Measurements from ENCODE around the gene TESPA1.
A peak's percentile ranks its signal among the peaks of the same experiment; 100 is the strongest.
"Not testable (repeated sequence)": the region's sequence is repeated elsewhere in the genome, so short reads cannot be mapped to it uniquely, and the experiment has no call there.

TESPA1 gene

DNA sequence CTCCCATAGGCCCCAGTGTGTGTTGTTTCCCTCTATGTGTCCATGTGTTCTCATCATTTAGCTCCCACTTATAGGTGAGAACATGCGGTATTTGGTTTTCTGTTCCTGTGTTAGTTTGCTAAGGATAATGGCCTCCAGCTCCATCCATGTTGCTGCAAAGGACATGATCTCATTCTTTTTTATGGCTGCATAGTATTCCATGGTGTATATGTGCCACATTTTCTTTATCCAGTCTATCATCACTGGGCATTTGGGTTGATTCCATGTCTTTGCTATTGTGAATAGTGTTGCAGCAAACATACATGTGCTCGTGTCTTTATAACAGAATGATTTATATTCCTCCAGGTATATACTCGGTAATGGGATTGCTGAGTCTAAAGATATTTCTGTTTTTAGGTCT, 2.2 kb upstream of the TESPA1 start:
- not testable (repeated sequence) for DNase-seq (ENCODE audit: low spot score)

DNA sequence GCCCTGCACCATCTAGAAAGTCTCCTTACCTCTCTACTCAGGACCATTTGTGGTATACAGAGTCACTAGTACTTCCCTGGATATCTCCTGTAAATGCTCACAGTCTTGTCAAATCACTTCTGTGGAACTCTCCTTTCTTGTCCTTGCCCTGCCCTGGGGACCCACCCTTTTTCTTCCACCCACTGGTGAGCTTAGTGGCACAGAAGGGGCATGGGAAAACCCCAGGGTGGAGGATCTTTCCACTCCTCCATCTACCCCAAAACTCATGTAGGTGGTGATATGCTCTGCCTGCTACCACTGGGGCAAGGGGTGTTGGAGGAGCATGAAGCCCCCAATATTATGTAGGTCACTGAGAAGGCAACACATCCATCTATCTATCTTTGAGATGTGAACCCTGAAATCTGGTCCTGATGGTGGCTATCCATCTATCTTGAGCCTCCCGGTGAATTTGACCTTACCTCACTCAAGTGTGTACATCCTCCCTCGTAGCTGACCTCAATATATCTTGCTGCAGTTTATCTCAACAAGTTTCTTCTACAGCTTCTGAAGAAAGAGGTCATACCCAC, 943 bp downstream of the TESPA1 start:
- DNase-seq (ENCODE audit: low spot score), result no peak

DNA sequence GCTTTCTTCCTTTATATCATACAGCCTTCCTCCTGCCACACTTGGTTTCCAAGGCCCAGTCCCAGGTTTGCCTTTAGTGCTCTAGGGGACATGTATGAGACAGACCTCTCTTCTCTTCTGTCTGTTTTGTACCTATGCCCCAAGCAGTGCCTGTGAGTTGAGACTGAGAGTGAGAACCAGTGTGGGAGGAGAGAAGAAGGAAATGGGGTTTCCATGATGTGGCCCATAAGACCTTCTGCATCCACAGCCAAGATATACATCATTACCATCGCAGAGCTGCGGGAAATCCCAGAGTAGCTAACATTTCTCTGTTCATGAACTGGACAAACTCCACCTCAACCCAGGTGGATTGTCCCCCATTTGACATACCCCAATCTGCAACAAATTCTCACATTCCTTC, 2.8 kb downstream of the TESPA1 start:
- DNase-seq (ENCODE audit: low spot score), result no peak

DNA sequence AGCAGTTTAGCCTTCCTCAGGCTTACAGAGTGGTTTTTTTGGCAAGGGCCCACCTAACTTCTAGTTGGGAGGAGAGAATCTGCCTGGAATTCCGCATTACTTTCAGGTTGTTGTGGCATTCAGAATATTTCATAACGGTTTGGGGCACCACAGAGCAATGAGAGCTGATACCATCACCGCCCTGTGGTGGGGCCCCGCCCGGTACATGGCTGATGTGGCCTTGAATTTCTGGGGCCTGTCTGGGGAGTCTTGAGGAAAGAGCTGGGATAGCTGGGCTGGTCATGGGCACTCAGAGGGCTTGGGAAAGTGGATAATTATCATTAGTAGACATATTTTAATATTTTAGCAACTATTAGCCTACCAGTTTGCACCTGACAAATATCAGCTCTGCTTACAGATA, 4.2 kb downstream of the TESPA1 start:
- DNase-seq (ENCODE audit: low spot score), result no peak

DNA sequence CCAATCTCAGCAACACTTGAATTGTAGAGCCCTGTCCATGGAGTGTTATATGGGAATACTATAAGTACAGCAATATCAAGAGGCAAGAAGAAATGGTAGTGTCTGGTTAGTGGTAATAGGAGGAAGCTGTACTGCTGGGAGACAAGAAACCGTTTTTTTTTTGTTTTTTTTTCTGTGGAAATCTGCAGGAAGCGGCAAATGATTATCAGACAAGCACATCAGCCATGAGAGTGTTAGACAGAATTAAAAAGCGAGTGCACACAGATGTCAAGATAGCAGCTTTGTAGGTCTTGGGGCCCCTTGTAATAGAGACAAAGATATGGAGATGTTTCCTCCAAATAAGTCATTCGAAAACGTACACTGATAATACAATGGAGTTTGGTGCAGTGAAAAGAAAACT, 6.7 kb downstream of the TESPA1 start:
- DNase-seq (ENCODE audit: low spot score), result no peak

DNA sequence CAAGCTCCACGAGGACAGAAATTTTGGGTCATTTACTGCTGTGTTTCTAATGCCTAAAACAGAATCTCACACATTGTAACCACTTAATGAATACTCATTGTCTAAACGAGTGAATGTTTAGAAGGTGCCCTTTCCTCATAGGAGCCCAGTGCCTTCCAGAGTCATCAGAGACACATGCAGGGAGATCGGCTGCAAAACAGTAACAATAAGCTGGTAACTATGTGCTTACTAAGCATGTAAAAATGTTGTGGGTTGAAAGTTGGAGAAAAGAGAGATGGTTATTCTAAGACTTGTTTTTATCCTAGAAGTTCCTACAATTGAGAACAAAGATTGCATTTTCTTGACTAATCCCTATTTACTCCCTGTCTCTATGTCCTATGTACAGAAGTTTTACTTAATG, 7.4 kb downstream of the TESPA1 start:
- no peak for DNase-seq (ENCODE audit: low spot score)

DNA sequence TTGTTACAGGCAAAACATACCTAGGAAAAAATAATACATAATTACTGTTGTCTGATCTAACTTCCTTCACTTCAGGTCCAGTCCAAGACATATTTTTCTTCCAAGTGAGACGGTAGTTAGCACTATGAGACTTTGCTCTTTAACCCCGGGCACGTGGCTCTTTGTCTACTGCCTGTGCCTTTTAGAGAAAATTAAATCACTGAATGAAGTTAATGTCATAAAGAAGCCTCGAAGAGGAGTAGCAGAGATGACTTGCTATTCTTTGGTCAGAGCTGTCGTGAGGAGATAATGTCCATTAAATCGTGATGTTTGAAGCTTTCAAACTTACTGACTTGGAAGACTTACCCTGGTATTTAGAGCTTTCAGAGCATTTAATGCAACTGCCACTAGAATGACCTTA, 8.7 kb downstream of the TESPA1 start:
- DNase-seq (ENCODE audit: low spot score), result no peak

DNA sequence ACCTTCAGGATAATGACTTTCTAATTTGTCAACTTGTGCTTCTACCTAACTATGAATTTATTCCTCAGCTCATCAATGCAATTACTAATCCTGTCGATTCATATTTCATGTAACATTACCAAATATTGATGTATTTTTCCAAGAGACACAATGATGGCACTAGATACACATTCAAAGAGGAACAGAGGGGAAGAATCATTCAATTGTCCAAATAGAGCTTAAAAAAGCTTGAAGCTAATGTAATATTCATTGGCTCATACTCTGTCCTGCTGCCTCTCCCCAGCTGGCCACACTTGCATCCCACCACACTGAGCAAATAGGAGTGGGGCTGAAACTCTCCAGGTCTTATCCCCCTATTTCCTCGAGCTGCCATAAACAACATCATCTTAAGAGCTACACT, 9.3 kb downstream of the TESPA1 start:
- no peak for DNase-seq (ENCODE audit: low spot score)

DNA sequence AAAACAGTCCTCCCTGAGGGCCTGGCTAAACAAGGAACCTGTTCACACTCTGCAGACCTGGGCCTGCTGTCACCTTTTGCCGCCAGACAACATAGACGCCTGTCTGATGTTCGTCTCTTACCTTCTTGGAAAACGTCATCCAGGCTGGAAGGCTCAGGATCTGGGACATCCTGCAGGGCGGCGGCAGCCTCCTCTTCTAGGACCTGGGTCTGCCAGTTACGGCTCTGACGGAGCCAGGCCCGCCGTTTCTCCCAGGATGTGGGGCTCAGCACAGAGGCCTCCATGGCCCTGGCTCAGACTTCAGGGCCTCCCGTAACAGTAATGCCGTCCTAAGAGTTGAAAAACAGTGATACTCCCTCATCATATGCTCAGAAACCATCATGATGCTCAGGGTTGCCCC, 10.3 kb downstream of the TESPA1 start:
- no peak for DNase-seq (ENCODE audit: low spot score)

DNA sequence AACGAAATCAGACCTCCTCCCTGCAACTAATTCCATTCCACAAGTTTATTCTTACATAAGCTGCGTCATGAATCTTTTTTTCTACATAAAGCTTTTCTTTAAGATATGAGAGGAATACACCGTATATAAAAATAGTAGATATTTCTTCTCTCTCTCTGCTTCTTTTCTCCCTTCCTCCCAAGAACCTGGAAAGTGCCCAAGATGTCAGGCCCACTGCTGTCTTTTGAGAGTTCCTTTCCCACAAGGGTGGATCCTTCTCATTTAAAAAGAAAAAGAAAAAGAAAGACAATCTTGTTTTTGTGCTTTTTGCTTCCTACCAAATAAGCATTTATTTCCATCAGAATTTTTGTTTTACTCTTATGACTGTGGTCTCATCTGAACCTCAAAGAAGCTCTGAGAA, 11.0 kb downstream of the TESPA1 start:
- no peak for DNase-seq (ENCODE audit: low spot score)

DNA sequence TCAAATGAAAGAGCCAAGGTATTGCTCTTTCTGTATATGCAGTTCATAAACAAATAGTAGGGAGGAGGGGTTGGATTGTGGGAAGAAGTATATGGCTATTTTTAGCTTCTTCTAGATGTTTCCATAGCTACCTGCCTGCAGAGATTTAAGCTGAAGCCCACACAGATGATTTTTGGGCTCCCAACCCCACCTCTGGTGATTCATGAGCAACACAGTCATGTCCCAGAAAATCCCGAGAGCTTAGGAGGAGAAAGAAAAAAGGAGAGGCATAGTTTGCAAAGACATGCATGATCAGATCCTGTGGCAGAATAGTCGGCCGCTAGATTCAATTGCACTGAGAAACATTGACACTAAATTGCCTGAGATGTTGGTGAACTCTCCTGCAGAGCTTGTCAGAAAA, 13.8 kb downstream of the TESPA1 start:
- DNase-seq (ENCODE audit: low spot score), result no peak

DNA sequence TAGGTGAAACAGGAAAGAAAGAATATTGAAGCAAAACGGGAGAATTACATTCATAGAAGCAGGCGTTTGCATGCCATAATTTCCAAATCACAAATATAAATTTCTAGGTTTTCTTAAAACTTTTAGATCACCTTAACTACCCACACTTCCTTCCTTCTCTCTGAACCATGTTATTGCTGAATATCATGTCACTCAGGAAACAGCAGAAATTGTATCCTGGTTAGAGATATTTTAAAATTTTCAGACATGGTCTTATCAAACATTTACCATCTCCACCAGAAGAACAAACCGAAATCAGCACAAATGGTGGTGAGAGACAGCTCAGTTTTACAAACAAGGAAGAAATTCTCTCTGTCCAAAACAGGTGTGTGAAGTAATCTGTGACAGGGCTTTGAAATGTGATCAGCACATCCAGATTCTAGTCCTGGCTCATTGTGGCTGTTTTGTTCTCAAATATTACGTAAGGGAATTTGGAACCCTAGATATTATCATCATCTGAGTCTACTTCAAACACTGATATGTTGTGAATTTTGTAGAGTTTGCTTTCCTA, 16.3 kb downstream of the TESPA1 start:
- DNase-seq (ENCODE audit: low spot score), result no peak

DNA sequence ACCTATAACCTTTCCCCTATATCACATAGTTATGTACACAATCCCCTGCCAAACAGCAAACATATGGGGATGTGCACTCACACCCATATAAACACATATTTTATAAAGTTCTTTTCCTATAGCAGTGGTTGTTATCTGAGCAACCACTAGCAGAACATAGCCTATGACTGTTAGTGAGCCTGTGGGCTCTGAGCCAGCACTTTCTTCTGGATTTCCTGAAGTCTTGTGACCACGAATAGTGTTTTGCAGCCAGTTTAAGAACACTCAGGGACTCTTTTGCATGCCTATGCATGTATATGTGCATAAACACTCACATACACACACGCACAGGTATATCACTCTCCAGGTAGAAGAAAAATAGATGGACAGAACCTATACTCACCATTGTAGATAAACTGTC, 17.1 kb downstream of the TESPA1 start:
- DNase-seq (ENCODE audit: low spot score), result no peak

DNA sequence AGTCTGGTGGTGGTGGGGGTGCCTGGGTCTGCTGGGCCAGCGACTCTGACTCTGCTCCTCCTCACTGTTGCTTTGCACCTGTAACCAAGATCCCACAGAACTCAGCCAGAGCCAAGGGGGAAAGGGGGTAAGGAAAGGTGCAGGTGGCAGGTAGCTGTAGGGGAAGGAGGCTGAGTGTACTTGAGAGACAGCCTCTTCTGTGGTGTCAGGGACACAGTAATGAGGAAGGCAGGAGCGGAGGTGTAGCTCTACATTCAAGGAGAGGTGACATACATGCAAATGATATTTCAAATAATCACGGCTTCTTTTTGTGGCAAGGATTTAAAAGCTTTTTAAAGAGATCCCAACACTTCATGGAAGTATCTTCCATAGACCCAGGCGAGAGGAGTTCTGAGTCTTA, 23.4 kb downstream of the TESPA1 start:
- DNase-seq (ENCODE audit: low spot score), result no peak

DNA sequence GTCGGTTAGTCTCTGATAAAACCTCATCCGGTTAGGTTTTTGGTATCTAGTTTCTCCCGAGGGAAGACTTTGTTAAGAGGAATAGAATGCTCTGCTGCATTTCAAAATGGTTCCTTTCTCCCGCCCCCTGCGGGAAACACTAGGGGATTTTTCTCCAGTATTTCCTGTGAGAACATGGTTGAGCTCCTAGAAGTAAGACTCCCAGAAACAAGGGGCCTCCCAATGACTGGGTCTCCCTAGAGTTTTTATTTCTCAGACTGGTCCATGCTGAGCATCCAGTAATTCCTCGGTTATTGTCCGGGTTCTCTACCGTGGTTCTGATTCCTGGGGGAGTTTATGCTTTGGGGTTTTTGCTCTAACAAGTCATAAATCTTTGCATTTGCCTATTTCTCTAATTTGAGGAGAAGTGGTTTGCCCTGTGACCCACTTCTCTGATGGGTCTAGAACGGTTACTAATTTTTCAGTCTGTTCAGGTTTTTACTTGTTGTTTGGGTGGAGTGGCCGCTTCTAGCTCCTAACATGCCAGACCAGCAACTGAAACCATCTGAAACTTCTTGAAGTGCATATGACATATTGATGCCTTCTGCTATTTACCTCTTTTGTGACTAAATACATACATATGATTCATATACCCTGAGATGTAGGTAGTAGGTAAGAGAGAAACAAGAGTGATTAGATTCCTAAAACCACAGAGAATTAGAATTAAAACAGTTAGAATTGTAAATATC, 25.1 kb downstream of the TESPA1 start:
- DNase-seq (ENCODE audit: low spot score), result no peak

DNA sequence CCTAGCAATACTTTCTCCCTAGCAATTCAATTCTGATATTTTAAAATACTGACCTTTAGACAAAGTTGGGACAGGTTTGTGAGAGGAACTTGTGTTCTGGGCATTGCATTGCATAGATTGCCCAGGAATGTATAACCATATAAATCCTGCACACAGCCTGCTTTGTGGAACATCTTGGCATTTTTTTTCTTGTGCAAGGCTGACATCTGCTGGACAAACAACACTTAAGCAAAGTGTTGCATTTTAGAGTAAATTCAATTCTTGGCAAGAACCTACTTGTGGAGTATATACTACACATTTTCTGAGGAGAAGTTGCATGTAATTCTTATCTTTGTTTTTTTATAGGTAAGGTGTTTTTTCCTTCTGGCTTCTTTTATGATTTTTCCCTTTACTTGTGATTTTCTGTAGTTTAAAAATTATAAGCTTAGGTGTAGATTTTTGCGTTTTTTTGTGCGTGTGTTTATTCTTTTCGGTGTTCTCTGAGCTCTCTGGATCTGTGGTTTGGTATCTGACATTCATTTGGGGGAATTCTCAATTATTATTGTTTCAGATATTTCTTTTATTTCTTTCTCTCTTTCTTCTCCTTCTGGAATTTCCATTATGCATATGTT, 26.4 kb downstream of the TESPA1 start:
- DNase-seq (ENCODE audit: low spot score), result peak; percentile 52

DNA sequence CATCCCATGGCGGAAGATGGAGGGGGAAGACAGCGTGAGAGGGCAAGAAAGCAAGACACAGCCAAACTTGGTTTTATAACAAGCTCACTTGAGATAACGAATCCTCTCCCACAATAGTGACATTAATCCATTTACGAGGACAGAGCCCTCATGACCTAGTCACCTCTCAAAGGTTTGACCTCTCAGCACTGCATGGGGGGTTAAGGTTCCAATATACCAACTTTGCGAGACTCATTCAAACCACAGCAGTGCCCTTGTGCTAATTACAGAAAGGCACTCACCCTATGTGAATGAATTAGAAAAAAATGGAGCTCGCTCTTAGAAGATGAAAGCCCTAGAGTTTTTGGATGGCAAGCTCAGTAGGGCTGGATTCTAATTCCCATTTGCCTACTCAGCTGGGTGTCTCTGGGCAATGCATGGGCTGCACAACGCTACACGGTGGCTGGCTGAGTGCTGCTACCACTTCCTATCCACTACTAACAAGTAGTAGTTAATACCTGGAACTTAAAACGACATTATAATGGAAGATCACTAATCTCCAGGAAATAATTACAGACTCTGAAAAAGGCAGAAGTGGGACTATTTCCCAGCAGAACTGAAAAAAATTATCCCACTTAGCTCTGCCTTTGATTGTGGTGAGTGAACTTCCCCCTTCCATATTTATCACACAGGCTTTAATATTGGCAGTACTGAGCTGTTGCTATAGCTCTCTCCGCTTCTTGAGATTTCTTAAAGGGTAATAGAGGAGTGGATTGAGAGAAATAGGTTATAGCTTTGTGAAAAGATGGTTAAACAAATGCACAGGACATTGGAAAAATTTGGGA, 27.5 kb downstream of the TESPA1 start:
- no peak for DNase-seq (ENCODE audit: low spot score)

DNA sequence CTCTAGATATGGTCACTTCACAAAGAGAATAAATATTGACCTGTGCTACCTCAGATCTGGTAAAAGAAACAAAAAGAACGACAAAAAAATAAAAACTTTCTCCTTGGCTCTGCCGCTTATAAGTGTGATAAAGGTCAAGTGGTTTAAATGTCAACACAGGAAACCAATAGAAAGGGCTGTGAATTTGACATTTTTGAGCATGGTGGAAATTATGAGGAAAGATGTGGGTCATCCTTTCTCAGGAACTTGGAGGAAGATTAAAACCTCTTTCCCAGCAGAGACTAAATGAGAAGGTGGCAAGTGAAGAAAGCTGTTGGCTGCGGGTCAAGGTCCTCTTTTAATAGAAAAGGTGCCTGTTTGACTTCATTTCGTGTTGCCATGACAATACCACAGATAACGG, 28.2 kb downstream of the TESPA1 start:
- no peak for DNase-seq (ENCODE audit: low spot score)

DNA sequence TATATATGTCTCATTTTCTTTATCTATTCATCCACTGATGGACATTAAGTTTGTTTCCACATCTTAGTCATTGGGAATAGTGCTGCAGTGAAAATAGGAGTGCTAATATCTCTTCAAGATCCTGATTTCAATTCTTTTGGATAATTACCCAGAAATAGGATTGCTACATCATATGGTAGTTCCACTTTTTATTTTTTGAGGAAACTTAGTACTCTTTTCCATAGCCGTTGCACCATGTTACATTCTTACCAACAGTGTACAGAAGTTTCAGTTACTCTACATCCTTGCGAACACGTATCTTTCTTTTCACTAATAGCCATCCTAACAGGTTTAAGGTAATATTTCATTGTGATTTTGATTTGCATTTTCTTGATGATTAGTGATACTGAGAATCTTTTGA, 29.8 kb downstream of the TESPA1 start:
- DNase-seq (ENCODE audit: low spot score), result no peak

DNA sequence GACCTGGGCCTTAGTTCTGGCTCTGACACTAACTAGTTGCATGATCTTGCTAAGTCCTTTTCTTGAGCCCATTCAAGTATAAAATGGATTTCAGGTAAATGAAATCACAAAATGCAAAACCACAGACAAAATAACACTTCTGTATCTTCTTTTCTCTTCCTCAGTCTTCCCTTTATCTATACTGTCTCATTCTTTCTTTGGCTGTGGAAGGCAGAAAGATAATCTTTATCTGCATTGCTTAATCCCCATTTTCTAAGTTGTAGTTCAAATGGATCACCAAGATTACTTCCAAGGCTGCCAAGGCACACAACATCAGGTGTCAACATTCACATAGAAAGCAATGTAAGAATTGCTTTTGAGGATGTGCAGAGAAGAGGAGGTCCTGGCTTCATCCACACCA, 30.3 kb downstream of the TESPA1 start:
- no peak for DNase-seq (ENCODE audit: low spot score)

DNA sequence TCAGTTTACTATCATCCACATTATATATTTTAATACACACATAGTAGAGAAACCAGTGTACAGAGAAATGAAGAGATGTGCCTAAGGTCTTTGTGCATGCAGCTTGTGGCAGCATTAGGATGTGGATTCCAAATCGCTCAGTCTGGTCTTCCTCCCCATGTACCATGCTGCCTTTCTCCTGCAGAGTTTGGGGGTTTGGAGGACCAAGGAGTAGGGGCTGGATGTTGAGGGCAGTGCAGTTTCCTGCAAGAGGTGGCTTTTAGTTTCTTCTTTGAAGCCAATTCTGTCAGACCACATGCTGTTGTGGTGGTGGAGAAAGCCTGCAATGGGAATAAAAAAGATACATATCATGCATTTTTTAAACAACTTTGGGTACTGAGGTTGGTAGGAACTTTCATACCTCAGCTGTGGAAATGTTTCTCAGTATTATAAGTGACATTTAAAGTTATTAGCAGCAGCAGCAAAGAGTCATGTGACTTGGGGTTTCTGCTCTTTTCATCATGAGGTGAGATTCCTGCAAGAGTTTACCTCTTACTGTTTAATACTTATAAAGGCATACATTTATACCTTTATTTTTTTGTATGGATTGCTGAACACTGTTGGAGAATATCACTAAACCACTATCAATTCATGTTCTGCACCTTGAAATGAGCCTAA, 34.4 kb downstream of the TESPA1 start:
- no peak for DNase-seq (ENCODE audit: low spot score)
